Neural crest cell (in vitro differentiated cells): ENCODE results near the gene C1orf198. TPM values are rescaled to one million over a fixed set of nuclear protein-coding genes. Genes with fewer than 3 reads are reported as not detected.
A peak's percentile ranks its signal among the peaks of the same experiment; 100 is the strongest.
"Not testable (repeated sequence)": the region's sequence is repeated elsewhere in the genome, so short reads cannot be mapped to it uniquely, and the experiment has no call there.

ENCODE experiments used
- DNase-seq: peaks from one replicate; pipeline ENCODE4 v3.0.0; 2021; ENCODE audit warnings: low read depth, mixed read lengths, low spot score
- H3K27ac Mint-ChIP-seq: one replicate; pipeline ENCODE4 v1.8.0; 2021; ENCODE audit warnings: mild to moderate bottlenecking, mixed read lengths; ENCODE audit not compliant: unreplicated experiment
- H3K27me3 Mint-ChIP-seq: 2 replicates; pipeline ENCODE4 v1.8.0; 2021; ENCODE audit warnings: low read depth, mild to moderate bottlenecking, mixed read lengths
- H3K36me3 Mint-ChIP-seq: 2 replicates; pipeline ENCODE4 v1.8.0; 2021; ENCODE audit warnings: low read depth, mild to moderate bottlenecking, mixed read lengths
- H3K4me1 Mint-ChIP-seq: 2 replicates; pipeline ENCODE4 v1.8.0; 2021; ENCODE audit warnings: mixed read lengths
- H3K4me3 Mint-ChIP-seq: one replicate; pipeline ENCODE4 v1.8.0; 2021; ENCODE audit warnings: mild to moderate bottlenecking, mixed read lengths
- H3K9me3 Mint-ChIP-seq: 2 replicates; pipeline ENCODE4 v1.8.0; 2021; ENCODE audit warnings: mixed read lengths
- total RNA-seq: library from RNA; stranded (reverse); gene quantifications from 2 replicates; pipeline ENCODE4 v1.2.1, GENCODE V29; 2021
- TF ChIP-seq, protein P1 (sequence below): fragments of 200-600 bp; sonication (generic); conservative IDR thresholded peaks from 2 replicates; pipeline ENCODE4 v1.5.0; 2021; ENCODE audit warnings: antibody characterized with exemption, mild to moderate bottlenecking

Gene C1orf198
- total RNA-seq, 1 donor from 2014 or later: 73.5 TPM

DNA sequence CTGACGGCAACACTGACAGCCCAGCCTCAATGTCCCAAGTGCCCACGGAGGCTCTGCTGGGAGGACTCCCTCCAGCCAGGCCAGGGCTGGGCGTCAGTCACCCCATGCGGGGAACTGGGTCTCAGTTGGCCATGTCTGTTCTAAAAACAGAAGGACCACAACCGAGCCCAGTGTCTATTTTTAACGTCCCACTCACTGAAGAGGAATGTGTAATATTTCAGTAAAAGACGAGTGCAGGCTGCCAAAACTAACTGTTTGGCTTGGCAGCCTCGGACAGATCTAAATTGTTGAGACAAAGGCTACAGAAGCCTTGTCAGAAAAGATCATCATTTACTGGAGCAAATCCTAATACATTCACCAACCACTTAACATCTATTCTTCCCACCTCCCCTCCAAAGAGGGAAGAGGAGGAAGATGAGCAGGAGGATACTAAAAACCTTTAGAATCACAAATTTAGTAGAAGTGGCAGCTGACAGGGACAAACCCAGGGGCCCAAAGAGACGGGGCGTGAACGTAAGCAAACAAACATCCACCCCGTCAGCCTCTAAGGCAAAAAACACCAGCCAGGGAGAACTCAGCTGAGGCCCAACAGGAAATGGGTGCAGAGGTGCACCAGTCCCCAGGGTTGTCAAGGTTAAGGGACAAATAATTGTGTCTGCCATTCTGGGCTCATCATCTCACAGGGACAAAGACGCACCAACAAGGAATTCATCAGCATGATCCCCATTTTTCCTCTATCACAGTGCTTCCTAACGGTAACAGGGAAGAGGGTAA lies 18.7 kb downstream of the C1orf198 start:
- H3K4me3 Mint-ChIP-seq: no peak overlapping the region
- peaks cover 39% of the 10 kb centered on the region for H3K4me1 Mint-ChIP-seq
- no peaks in the 10 kb centered on the region for H3K27me3 Mint-ChIP-seq
- no peak for DNase-seq
- H3K9me3 Mint-ChIP-seq: no peaks in the 10 kb centered on the region
- TF ChIP-seq, protein P1, sequence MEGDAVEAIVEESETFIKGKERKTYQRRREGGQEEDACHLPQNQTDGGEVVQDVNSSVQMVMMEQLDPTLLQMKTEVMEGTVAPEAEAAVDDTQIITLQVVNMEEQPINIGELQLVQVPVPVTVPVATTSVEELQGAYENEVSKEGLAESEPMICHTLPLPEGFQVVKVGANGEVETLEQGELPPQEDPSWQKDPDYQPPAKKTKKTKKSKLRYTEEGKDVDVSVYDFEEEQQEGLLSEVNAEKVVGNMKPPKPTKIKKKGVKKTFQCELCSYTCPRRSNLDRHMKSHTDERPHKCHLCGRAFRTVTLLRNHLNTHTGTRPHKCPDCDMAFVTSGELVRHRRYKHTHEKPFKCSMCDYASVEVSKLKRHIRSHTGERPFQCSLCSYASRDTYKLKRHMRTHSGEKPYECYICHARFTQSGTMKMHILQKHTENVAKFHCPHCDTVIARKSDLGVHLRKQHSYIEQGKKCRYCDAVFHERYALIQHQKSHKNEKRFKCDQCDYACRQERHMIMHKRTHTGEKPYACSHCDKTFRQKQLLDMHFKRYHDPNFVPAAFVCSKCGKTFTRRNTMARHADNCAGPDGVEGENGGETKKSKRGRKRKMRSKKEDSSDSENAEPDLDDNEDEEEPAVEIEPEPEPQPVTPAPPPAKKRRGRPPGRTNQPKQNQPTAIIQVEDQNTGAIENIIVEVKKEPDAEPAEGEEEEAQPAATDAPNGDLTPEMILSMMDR: no peak
- peak overlapping the region; percentile 35 for H3K27ac Mint-ChIP-seq
- H3K36me3 Mint-ChIP-seq: peaks cover 39% of the 10 kb centered on the region

DNA sequence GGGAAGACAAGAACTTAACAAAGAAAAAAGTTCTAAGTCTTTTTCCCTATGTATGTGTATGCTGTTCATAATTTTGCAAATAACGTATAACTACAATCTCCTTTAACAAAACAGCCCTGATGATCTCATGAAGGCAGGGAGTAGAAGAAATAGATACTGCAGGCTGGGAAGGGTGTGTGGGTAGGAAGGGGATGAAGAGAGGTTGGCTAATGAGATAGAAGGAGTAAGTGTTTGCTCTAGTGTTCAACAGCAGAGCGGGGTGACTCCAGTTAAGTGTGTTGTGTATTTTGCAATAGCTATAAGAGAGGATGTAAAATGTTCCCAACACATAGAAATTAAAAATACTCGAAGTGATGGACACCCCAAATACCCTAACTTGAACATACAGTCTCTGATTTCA lies 20.1 kb downstream of the C1orf198 start:
- no peaks in the 10 kb centered on the region for H3K9me3 Mint-ChIP-seq
- peaks cover 34% of the 10 kb centered on the region for H3K36me3 Mint-ChIP-seq
- TF ChIP-seq, protein P1: no peak
- no peak overlapping the region for H3K4me3 Mint-ChIP-seq
- H3K4me1 Mint-ChIP-seq: peaks cover 39% of the 10 kb centered on the region
- no peak for DNase-seq
- no peaks in the 10 kb centered on the region for H3K27me3 Mint-ChIP-seq
- peak overlapping the region; percentile 32 for H3K27ac Mint-ChIP-seq

DNA sequence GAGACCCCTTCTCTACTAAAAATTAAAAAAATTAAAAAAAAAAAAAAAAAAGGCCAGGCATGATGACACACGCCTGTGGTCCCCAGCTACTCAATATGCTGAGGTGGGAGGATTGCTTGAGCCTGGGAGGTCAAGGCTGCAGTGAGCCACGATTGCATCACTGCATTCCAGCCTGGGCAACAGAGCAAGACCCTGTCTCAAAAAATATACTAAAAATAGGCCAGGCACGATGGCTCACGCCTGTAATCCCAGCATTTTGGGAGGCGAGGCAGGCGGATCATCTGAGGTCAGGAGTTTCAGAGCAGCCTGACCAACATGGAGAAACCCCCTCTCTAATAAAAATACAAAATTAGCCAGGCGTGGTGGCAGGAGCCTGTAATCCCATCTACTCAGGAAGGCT lies 23.1 kb downstream of the C1orf198 start:
- not testable (repeated sequence) for H3K4me3 Mint-ChIP-seq, DNase-seq, H3K27me3 Mint-ChIP-seq, H3K27ac Mint-ChIP-seq, H3K9me3 Mint-ChIP-seq
- peaks cover 20% of the 10 kb centered on the region for H3K4me1 Mint-ChIP-seq
- peaks cover 28% of the 10 kb centered on the region for H3K36me3 Mint-ChIP-seq

DNA sequence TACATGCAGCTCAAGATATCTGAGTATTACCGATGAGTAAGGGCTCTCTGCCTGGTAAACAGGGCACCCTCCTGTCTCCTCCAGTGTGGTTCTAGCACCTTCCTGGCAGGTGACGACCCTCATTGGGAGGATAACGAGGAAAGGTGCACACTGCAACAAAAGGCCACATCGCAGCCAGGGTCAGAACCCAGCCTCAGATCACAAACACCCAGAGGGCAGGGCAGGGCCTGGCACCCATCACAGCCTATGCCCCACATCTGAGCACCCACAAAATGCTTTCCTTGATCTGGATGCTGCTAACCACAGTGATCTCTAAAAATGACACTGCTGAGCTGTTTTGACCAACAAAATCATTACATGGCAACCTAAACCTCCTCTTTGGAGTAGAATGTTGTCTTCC lies 23.8 kb downstream of the C1orf198 start:
- no peak for DNase-seq
- H3K4me1 Mint-ChIP-seq: peaks cover 14% of the 10 kb centered on the region
- no peak overlapping the region for H3K27ac Mint-ChIP-seq
- TF ChIP-seq, protein P1: no peak
- H3K27me3 Mint-ChIP-seq: no peaks in the 10 kb centered on the region
- H3K36me3 Mint-ChIP-seq: peaks cover 31% of the 10 kb centered on the region
- H3K4me3 Mint-ChIP-seq: no peak overlapping the region
- no peaks in the 10 kb centered on the region for H3K9me3 Mint-ChIP-seq

GRCh38 chr1:230843503-230844309 lies 24.6 kb downstream of the C1orf198 start:
- Mint-ChIP-seq H3K4me3 (no peak overlapping the region), H3K36me3 (peaks cover 37% of the 10 kb centered on the region), H3K4me1 (peaks cover 13% of the 10 kb centered on the region), H3K9me3 (no peaks in the 10 kb centered on the region), H3K27ac (peak overlapping the region; percentile 35), H3K27me3 (no peaks in the 10 kb centered on the region)
- no peak for DNase-seq
- TF ChIP-seq, protein P1: no peak

DNA sequence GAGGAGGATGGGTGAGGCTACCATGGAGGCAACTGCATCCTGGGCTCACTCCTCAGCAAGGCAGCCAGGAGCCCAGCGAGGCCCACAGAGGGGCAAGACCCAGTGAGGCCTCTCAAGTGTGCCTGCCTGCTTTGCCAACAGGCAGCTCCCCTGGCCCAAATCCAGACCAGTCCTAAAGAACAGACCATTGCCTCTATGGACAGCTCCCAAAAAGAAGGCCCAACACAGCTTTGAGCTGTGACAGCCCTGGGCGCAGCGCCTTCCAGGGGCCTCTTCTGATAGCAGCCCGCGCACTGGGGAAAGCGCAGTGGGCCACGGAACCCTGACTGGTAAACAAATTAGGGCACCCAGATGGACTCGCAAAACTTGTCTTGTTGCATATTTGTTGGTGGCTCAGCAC lies 25.5 kb downstream of the C1orf198 start:
- TF ChIP-seq, protein P1: no peak
- Mint-ChIP-seq H3K4me3 (no peak overlapping the region), H3K27ac (peak overlapping the region; percentile 78), H3K36me3 (peaks cover 42% of the 10 kb centered on the region), H3K27me3 (no peaks in the 10 kb centered on the region), H3K9me3 (no peaks in the 10 kb centered on the region), H3K4me1 (peaks cover 7% of the 10 kb centered on the region)
- DNase-seq: no peak
